GM21526 (cell line): ENCODE data around the gene FBLN1.

Experiments used
- ATAC-seq: cut with Tn5 transposase; IDR thresholded peaks from one replicate; pipeline ENCODE4 v1.9.1; 2021; ENCODE audit warnings: moderate library complexity; ENCODE audit not compliant: unreplicated experiment, low FRiP score

Gene FBLN1

GRCh38 chr22:45503050-45503815, 550 bp downstream of the FBLN1 start:
- ATAC-seq = no peak

DNA sequence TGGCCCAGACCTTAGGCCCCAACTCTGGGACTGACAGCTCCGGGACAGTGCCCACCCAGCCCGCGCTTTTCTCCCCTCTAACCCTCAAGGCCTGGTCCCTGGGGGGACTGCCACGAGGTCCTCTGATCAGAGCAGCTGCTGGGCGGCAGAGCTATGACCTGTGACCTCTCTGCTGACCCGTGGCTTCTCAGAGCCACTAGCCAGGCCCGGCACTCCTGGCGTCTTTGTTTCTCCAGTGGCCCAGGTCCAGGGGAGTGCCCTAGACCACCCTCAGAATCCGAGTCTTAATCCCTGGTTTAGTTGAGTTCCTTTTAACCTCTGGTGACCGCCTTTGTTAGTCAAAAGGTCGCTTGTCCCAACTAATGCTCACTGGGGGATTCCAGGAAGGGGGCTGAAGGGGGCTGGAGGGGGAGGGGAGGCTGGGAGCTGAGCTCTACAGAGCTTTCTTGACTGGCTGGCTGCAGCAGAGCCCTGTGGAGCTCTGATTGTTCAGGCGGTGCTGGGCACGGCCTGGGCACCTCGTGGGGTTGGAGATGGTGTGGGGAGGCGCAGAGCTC, 1.2 kb downstream of the FBLN1 start:
- no peak for ATAC-seq

GRCh38 chr22:45504373-45505341, 2.0 kb downstream of the FBLN1 start:
- ATAC-seq = no peak

DNA sequence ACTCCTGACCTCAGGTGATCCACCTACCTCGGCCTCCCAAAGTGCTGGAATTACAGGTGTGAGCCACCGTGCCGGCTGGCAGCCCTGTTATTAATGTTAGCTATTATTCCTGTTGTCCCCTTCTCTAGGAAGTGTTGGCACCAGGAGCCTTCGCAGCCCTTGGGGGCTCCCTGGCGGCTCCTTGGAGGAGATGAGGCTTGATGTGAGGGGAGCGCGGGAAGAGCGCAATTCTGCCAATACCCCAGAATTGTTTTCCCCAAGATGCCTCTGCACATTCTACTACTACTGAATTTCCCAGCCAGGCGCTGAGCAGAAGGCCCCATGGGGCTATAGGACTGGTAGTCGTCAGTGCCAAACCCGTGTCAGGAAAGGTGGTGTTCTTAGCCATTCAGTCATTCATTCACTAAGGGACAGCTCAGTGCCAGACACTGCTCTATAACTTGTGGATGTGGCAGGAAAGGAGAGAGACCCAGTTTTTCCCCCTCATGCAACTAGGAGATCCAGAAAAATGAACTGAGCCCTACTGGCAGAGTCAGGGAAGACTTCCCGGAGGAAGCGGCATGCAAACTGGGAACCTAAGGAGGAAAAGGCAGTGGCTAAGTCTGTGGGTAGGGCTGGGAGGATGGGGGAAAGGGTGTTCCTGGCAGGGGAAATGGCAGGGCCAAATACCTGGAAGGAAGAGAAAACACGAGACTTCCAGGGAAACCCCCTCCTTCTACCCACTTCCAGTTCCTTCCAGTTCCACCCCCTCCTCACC, 3.5 kb downstream of the FBLN1 start:
- no peak for ATAC-seq

DNA sequence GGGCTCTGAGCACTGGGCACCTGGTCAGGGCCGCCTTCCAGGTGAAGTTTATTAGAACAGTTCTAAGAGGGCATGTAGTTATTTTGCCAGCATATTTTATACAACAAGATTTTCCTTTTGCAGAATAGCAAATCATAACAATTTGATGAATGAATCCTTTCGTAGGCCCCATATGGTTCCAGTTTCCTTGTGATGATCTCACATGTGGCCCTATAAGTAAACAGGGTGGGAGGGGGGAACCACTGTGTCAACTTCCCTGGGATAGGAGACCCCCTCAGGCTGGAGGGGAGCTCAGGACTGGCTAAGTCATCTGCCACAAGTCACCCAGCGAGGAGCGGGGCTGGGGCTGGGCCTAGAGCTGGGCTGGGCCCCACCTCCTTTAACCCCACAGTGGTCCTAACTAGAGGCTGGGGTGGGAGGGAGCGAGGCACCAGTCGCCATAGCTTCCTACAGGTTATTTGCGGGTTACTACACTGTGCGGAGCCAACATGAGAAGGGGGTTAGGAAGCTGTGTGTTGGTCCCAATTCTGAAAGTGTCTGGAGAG, 4.2 kb downstream of the FBLN1 start:
- no peak for ATAC-seq

- ATAC-seq = no peak
Measured at GRCh38 chr22:45507798-45508197, 5.1 kb downstream of the FBLN1 start.

GRCh38 chr22:45508814-45509213, 6.1 kb downstream of the FBLN1 start:
- no peak for ATAC-seq

DNA sequence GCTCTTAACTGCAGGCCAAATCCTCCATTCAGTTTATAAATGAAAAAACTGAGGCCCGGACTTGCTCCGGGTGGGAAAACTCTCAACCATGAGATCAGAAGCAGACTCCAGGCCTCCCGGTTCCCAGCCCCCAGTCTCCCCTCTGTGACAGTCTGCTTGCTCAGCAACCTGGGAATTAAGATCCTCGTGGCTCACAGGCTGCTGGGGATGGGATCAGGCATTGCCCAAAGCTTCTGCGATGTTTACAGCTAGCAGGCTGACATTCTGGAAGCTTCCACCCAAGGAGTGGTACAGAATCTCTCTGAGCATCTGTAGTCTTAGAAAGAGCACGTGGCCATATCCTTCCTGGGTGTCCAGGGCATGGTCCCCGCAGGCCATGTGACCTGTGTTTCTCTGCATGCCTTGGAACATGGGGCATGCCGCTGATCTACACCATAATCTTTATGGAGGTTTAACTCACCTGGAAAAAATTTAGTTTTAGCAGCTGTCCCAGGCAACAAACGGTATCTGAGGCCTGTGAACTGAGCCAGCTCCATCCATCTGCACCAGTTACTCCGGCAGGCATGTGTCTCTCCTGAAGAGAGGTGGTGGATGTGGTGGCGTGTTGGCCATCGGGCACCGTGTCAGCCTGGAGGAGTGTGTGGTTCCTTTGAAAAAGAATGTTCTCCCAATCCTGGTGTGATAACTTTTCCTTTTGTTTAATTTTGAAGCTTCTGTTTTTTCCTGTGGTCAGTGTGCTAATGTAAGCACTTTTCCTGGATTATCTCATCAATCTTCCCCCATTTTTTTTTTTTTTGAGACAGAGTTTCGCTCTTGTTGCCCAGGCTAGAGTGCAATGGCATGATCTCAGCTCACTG, 7.9 kb downstream of the FBLN1 start:
- ATAC-seq = no peak

DNA sequence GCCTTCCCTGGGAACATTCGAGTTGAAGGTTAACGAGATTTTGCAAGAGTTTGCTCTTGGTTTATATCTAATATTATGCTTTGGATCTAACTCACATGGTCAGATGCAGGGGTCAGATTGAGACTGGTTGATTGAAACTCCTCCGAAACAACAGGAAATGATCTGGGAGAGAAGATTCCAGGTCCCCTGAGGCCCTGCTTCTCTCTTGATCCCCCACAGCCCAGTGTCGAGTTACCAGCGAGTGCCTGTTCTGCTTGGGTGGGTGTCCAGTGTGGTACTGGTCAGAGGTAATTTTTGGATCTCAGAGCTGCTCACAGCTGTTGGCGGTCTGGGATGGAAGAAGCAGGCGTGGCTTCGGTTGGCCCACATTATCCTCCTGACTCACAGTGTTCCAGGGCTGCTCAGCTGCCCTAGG, 9.2 kb downstream of the FBLN1 start:
- ATAC-seq = no peak

DNA sequence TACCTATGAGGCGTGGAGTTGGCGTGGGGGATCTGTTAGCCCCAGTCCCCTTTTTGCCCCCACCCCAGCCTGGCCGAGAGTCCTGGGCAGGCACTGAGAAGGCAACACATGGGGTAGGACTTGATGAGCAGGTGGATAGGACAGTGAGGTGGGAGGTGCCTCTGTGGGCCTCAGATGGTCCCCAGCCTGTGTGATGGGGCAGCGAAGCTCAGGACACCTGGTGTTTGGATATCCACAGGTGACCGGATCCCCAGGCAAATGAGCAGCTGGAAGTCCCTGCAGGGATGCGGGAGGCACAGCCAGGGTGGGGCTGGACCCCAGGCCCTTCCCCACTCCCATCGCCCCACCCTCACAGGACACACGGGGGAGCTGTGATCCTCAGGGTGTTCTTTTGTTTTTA, 9.7 kb downstream of the FBLN1 start:
- ATAC-seq = no peak

DNA sequence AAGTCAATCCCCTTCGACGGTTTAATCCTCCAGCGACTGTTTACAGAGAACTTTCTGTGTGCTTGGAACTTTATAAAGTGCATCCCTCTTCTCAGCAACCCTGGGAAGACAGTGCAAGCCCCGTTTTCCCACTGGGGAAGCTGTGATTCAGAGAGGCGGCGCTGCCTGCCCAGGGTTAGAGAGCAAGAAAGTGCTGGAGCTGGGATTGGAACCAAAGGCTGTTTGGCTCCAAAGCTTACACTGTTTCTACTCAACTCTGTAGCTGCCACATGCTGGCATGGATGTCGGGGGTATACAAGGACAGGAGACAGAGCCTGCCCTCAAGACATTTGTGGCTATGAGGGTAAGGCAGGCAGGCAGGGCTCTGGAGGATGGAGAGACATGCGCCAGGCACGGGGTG, 13.0 kb downstream of the FBLN1 start:
- ATAC-seq = no peak

GRCh38 chr22:45516163-45516562, 13.5 kb downstream of the FBLN1 start:
- no peak for ATAC-seq

DNA sequence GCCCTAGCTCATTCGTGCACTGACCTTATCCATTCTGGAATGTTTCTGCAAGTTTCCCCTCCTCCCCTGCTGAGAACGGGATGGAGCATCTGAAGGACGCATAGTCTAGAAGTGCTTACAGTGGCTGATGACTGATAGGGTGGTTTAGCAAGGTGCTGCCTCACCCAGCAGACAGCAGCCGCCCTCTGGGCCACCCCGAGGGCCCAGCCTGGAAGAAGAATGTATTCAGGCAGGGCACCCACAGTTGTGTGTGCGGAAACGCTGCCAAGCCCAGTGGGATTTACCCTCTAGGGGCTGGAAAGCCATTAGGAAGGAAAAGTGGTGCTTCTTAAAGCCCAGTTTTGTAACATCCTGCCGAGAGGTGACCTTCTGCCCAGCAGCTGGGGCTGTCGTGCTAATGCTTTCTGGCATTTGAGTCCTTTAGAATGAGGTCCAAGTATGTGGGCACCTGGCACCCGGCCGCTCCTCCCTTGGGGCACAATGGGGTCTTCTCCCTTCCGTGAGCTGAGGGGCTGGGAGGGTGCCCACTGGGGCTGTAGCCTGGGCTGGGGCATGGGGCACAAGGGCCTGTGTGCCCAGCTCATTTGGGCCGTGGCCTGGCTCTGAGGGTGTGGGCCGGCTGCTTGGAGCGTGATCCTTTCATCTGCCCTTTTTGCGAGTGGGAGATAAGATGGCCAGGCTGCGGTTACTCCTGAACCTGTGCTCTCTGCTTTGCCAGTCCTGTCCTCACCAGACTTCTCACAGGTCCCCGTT, 14.4 kb downstream of the FBLN1 start:
- no peak for ATAC-seq

DNA sequence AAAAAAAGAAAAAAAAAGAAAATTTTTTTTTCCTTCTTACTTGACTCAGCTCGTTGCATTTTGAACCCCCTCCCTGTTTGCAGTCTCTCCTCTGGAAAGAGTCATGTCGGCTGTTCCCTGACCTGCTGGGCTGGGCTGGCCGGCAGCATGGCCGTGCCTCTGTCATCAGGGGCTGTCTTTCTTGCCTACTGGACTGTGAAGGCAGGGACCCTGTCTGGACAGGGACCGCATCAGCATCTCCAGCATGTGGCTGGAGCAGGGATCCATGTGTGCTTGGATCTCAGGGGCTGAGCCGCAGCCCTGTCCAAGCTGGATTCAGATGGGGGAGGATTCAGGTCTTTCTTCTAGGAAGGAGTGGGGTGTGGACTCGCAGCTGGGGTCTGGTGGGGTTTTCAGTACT, 15.5 kb downstream of the FBLN1 start:
- no peak for ATAC-seq

- no peak for ATAC-seq
Measured at GRCh38 chr22:45518580-45518991, 15.9 kb downstream of the FBLN1 start.

DNA sequence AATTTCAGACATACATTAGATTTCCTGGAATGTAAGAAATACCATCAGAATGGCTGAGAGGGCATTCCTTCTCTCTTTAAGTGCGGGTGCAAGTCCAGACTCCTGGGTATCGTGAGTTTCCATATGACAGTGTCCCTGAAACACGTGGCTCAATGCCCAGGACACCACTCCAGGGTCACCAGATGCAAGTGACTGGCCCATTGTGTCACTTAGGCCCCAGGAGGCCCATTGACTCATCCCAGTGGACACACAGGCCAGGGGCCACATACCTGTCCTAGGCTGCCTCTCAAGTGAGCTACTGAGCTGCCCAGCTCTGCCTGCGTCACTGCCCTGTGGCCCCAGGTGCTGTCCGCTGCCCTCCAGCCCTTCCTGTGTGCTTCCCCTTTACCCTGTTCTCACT, 18.5 kb downstream of the FBLN1 start:
- ATAC-seq = no peak

- no peak for ATAC-seq
Measured at GRCh38 chr22:45522462-45522861, 19.8 kb downstream of the FBLN1 start.

- ATAC-seq = no peak
Measured at GRCh38 chr22:45524157-45524556, 21.5 kb downstream of the FBLN1 start.

- ATAC-seq = no peak
Measured at GRCh38 chr22:45524966-45525365, 22.3 kb downstream of the FBLN1 start.
